Loucy (cell line): ENCODE data around the gene CDK11B.
"Not testable (repeated sequence)": the region's sequence is repeated elsewhere in the genome, so short reads cannot be mapped to it uniquely, and the experiment has no call there.

ENCODE experiments used
- CTCF ChIP-seq: fragments of 200-600 bp; sonication (generic); conservative IDR thresholded peaks from 2 replicates; pipeline ENCODE4 v1.5.1; 2014; ENCODE audit warnings: mild to moderate bottlenecking, antibody characterized with exemption, low read length
- EZH2phosphoT487 ChIP-seq: fragments of 200-600 bp; IDR thresholded peaks from 2 replicates; pipeline ENCODE4 v1.6.1; 2018; ENCODE audit warnings: antibody characterized with exemption, mild to moderate bottlenecking, moderate library complexity, borderline replicate concordance

- not testable (repeated sequence) for TF ChIP-seq CTCF, EZH2phosphoT487
These were observed 43.7 kb upstream of the CDK11B start for GRCh38 chr1:1702506-1702905.
